ENCODE results near the gene IL23R. TPM values are rescaled to one million over a fixed set of nuclear protein-coding genes. Genes with fewer than 3 reads are reported as not detected.

Gene IL23R
- total RNA-seq, 2 experiments from 2014 or later: 0.08 to 0.14 TPM

DNA sequence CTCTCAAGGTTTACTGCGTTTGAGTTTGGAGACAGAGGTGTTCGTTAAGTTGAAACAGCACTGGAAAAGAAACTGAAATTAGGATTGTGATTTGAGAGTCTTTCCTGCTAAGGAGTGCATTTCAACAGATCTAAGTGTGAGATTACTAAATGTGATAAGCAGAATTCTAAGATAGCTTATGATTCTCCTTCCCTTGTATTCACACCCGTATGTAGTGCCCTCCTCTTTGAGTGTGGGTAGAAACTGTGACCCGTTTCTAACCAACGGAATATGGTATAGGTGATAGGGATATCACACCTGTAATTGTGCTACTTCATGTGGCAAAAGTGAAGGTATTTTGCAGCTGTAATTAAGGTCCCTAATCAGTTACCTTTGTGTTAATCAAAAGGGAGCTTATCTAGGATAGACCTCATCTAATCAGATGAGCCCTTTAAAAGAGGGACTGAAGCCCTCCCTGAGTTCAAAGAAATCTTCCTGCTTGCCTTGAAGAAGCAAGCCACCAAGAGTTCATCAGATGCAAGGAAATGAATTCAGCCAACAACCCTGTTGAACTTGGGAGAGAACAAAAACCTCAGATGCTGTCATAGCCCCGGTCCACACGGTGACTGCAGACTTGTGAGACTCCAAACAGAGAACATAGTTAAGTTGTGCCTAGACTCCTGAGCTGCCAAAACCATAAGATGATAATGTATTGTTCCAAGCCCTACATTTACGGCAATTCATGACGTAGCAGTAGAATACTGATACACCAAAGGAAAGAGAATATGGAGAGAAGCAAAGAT, 128.8 kb downstream of the IL23R start:
- Histone ChIP-seq H3K27ac (ENCODE audit: low read depth in 1 of 2, low read length in 2 of 2) (no peak overlapping the region), H3K9me3 (ENCODE audit: control insufficient read depth in 1 of 2, insufficient read depth in 1 of 2, low read length in 2 of 2) (no peaks in the 10 kb centered on the region), H3K27me3 (ENCODE audit: control insufficient read depth in 1 of 2, insufficient read depth in 2 of 2, low read length in 2 of 2) (no peaks in the 10 kb centered on the region), H3K4me3 (ENCODE audit: low read length) (no peak overlapping the region), H3K36me3 (ENCODE audit: insufficient read depth, low read length) (no peaks in the 10 kb centered on the region), H3K4me1 (ENCODE audit: insufficient read depth, low read length) (peaks cover 3% of the 10 kb centered on the region)
- POLR2A ChIA-PET: no interaction called here
- ATAC-seq (ENCODE audit: poor library complexity): no peak
- Mint-ChIP-seq H3K4me1 (ENCODE audit: low read depth) (no peaks in the 10 kb centered on the region), H3K9me3 (no peaks in the 10 kb centered on the region), H3K36me3 (ENCODE audit: low read depth) (no peaks in the 10 kb centered on the region), H3K4me3 (no peak overlapping the region), H3K27ac (no peak overlapping the region), H3K27me3 (peaks cover 10% of the 10 kb centered on the region)
- no peak for TF ChIP-seq CTCF (IDR thresholded peaks at IDR 0.05)
- intact Hi-C loops (cut with DNase I, micrococcal nuclease): no loop called here
- CTCF ChIA-PET: no interaction called here
- DNase-seq: peak in 1 of 14 experiments; percentile 21

DNA sequence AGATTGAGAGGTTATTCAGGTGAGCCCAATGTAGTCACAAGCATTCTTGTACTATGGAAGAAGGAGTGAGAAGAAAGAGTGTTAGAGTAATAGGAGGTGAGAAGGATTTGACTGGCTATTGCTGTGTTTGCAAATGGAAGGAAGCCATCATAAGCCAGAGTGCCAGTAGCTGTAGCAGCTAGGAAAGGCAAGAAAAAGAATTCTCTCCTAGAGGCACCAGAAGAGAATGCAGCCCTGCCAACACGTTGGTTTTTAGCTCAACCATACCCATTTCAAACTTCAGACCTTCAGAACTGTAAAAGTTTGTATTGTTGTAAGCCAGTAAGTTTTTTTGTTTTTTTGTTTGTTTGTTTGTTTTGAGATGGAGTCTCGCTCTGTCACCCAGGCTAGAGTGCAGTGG, 132.5 kb downstream of the IL23R start:
- H3K27me3 ChIP-seq (ENCODE audit: control insufficient read depth in 1 of 2, insufficient read depth in 2 of 2, low read length in 2 of 2): no peaks in the 10 kb centered on the region
- DNase-seq (no peak), ATAC-seq (ENCODE audit: poor library complexity) (no peak)
- CTCF ChIA-PET: no interaction called here
- no peak overlapping the region for H3K27ac ChIP-seq (ENCODE audit: low read depth in 1 of 2, low read length in 2 of 2)
- no peak overlapping the region for H3K4me3 Mint-ChIP-seq
- peaks cover 3% of the 10 kb centered on the region for H3K4me1 ChIP-seq (ENCODE audit: insufficient read depth, low read length)
- H3K9me3 Mint-ChIP-seq: no peaks in the 10 kb centered on the region
- TF ChIP-seq CTCF (IDR thresholded peaks at IDR 0.05): no peak
- H3K9me3 ChIP-seq (ENCODE audit: control insufficient read depth in 1 of 2, insufficient read depth in 1 of 2, low read length in 2 of 2): no peaks in the 10 kb centered on the region
- intact Hi-C loops (cut with DNase I, micrococcal nuclease): no loop called here
- no peak overlapping the region for H3K4me3 ChIP-seq (ENCODE audit: low read length)
- no peaks in the 10 kb centered on the region for H3K36me3 ChIP-seq (ENCODE audit: insufficient read depth, low read length)
- no peaks in the 10 kb centered on the region for H3K36me3 Mint-ChIP-seq (ENCODE audit: low read depth)
- peaks cover 3% of the 10 kb centered on the region for H3K27me3 Mint-ChIP-seq
- no peaks in the 10 kb centered on the region for H3K4me1 Mint-ChIP-seq (ENCODE audit: low read depth)
- POLR2A ChIA-PET: no interaction called here
- H3K27ac Mint-ChIP-seq: no peak overlapping the region

GRCh38 chr1:67299296-67299695, 133.0 kb downstream of the IL23R start:
- H3K27ac Mint-ChIP-seq: no peak overlapping the region
- CTCF ChIA-PET: no interaction called here

More at GRCh38 chr1:67299296-67299695, 133.0 kb downstream of the IL23R start:
- peaks cover 3% of the 10 kb centered on the region for H3K4me1 ChIP-seq (ENCODE audit: insufficient read depth, low read length)
- no peak overlapping the region for H3K4me3 Mint-ChIP-seq
- no peak for DNase-seq
- H3K27ac ChIP-seq (ENCODE audit: low read depth in 1 of 2, low read length in 2 of 2): no peak overlapping the region
- no peaks in the 10 kb centered on the region for H3K36me3 ChIP-seq (ENCODE audit: insufficient read depth, low read length)
- POLR2A ChIA-PET: no interaction called here
- H3K9me3 Mint-ChIP-seq: no peaks in the 10 kb centered on the region
- H3K27me3 Mint-ChIP-seq: peaks cover 8% of the 10 kb centered on the region
- H3K36me3 Mint-ChIP-seq (ENCODE audit: low read depth): no peaks in the 10 kb centered on the region
- no peak for ATAC-seq (ENCODE audit: poor library complexity)
- H3K27me3 ChIP-seq (ENCODE audit: control insufficient read depth in 1 of 2, insufficient read depth in 2 of 2, low read length in 2 of 2): no peaks in the 10 kb centered on the region
- H3K4me3 ChIP-seq (ENCODE audit: low read length): no peak overlapping the region
- TF ChIP-seq CTCF (IDR thresholded peaks at IDR 0.05): no peak
- no peaks in the 10 kb centered on the region for H3K9me3 ChIP-seq (ENCODE audit: control insufficient read depth in 1 of 2, insufficient read depth in 1 of 2, low read length in 2 of 2)
- no peaks in the 10 kb centered on the region for H3K4me1 Mint-ChIP-seq (ENCODE audit: low read depth)
- intact Hi-C loops (cut with DNase I, micrococcal nuclease): no loop called here
